Measurements from ENCODE around the gene TRAM1L1.

The TRAM1L1 gene

DNA sequence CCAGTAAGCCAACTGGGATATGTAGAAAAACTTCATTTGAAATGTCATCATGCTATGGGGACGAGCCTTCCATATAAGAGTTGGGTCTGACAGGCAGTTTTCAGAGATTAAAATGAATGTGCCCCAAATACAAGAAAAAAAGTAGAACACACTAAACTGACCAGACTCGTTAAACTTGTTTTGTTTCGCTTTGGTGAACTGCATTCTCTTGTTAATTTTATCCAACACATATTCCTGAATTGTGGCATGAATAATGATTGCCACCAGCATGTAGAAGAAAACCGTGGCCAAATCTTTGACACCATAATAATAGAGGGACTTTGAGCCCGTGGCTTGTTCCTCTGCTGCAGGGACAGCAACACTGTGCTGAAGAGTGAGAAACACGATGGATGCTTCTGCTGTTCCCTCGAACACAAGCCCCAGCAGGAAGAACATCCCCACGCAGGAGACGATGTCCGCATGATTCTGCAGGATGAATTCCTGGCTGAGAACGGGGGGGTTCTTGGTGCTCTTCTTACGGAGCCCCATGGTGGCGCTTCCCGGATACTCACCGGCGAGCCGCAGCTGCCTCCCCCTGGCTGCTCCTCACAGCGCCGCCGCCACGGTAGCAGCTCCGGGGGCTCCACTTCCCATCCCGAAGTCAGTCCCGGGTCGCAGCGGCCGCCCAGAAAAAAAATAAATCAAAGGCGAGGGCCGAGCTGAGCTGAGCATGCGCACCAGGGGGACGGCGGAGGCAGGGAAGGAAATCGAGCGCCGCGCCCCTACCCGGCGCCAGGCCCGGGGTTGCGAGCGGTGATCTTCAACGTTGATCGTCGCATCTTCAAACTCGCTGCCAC is at the start of gene TRAM1L1:
Gene TRAM1L1, minus strand, starts transcription at position 711 of the 836 bp plus-strand sequence. Its CDS starts 183 bp downstream, at position 528.
- no peak for DNase-seq (ENCODE audit: low read depth in 2 of 2)

DNA sequence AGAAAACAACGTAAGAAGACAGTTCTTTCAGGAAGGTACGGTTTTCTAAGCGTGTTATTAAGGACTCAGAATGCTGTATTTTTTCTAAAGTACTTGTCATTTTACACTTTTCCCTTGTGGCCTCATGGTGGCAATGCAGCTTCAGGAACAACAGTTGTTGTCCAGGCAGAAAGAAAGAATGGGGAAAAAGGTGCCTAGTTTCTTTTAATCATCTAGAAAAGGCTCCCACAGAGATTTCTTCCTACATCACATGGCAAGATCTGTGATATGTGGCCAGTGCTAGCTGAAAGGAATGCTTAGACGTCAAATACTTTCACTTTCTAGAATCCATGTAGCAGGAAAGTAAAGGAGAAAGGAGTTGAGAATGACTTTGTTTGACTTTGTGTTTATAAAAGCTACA is 49.0 kb upstream of the TRAM1L1 start:
- DNase-seq (ENCODE audit: low read depth in 2 of 2), result no peak

DNA sequence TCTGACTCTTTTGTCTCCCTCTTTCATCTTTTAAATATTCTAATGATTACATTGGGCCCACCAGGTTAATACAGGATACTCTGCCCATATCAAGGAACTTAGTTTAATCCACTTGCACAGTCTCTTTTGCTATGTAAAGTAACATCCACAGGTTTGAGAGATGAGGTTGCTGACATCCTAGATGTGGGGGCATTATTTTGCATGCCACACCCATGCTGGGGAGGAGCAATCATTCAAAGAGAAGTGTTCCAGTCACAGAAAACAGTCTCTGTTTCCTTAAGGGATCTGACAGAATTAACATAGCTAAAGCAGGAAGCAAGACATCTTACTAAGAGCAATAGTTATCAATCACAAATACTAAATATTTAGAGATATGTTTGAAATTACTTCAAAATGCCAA is 11.5 kb upstream of the TRAM1L1 start:
- DNase-seq (ENCODE audit: low read depth in 2 of 2), result no peak

DNA sequence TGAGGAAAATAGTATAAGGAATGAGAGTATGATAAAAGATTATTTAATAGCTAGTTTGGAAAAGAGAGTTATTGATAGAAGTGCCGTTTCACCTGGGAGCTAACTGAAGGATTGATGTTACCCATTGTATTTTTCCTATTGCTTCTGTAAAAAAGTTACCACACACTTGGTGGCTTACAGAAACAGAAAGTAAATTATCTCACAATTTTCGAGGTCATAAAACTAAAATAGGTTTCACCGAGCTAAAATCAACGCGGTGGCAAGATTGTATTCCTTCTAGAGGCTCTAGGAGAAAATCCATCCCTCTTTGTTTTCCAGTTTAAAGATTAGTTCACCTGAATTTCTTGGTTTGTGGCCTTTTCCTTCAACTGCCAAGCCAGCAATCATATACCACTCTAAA is 11.1 kb upstream of the TRAM1L1 start:
- no peak for DNase-seq (ENCODE audit: low read depth in 2 of 2)

DNA sequence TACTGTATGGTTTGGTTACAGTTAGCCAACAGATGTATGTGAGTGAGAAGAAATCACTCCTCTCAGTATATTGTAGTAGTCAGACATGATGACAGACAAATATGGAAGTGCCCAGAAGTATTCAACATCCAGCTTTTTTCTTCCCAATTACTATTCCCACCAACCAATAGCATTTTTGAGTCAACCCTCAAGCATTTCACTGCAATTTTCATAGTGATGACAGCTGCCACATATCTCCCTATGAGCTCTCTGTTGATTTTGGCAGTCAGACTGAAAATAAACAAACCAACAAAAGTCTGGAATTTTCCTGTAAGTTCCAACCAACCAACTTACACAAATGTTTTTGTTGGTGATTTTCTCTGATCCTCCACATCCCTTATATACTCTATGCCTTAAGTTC is 8.2 kb upstream of the TRAM1L1 start:
- DNase-seq (ENCODE audit: low read depth in 2 of 2), result no peak

DNA sequence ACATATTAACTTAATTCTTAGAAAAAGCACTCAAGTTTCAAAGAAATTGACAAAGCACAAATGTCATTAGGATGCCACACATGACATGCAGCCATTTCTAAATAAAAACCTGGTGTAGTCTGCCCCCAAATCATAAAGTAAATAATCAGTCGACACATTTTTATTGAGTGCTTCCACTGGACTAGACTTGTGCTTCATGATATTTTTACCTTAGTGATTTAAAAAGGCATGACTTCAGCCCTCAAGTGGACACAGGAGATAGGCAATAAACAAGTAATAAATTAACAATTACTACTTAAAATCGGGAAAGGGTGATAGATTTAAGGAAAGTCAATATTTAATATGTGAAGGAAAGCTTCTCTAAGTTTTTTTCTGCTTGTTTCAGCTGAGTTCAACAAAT is 7.6 kb downstream of the TRAM1L1 start:
- no peak for DNase-seq (ENCODE audit: low read depth in 2 of 2)

DNA sequence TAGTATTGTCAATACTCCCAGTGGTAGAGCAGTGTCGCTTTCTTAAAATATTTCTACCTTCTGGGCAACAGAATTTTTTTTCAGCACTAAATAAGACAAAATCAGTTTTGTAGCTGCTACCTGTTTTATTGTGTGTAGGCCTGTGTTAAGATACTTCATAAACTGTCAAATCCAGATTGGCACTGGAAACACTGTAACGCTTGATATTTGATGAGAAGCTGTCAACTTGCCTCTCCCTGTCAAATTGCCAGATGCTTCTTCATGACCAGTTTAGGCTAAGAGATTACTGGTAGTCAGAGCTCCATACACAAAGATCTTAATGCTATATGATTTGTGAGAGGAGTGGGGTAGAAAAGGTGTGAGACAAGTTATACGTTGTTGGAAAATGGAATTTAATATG is 17.3 kb downstream of the TRAM1L1 start:
- DNase-seq (ENCODE audit: low read depth in 2 of 2), result no peak

DNA sequence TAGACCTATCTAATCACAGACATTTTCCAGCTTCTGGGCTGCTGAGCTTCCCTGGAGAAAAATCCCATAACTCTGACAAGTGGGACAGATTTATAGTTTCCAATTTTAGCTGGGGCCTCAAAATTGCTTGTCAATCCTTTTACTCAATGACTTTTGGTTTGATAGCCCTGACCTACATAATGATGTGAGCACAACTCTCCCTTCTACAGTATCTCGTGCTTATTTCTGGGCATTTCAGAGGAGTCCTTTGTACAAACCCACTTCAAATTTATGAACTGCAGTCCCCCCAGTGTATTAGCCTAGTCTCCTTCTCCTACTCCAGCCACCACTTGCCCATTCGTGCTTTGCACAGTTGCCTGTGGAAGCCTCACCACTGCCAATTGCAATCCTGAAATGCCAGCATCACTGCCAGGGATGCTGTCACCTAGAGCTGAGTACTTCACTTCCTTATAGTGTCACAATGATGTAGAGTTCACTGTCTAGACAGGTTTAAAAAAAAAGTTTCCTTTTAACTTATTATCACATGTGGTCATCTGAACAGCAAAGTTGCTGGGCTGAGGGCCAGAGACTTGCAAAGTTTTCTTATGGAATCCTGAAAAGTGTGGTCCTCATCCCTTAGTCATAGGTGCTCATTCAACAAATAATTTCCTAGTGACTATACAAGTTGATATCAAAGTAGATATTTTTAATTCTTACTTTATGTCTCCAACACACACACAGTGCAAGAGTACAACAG is 21.2 kb downstream of the TRAM1L1 start:
- DNase-seq (ENCODE audit: low read depth in 2 of 2), result no peak

DNA sequence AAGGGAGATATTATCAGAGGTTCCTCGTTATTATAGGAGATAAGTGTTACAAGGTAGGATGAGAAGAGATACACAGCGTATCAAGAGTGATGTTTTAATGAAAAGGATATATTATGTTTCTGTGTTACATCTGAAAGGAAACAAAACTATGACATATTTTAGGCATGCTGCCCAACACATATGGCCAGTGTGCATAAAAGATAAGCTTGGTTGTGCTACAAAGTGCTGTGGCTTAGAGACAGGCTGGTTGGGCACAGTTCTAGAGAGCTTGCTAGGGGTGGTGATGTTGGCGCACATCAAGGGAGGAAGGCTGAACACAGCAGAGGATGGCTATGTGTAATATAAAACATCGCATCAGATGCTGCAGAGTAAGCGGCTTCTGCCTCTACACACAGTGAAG is 42.4 kb downstream of the TRAM1L1 start:
- no peak for DNase-seq (ENCODE audit: low read depth in 2 of 2)

All from stimulated activated CD4-positive, alpha-beta T cell treated with anti-CD3 and anti-CD28 coated beads, Interleukin-1b, Interleukin-23, amount 100 ng/mL, for 1 hour (primary cell).